Measurements from ENCODE around the gene OTOP2. TPM values are rescaled to one million over a fixed set of nuclear protein-coding genes. Genes with fewer than 3 reads are reported as not detected.

OTOP2 gene
- total and polyA plus RNA-seq, 9 of the 15 experiments (the other 6 are each of a cell fraction or from before 2014, with no cell fraction given): 0.04 to 0.36 (median 0.14) TPM; not detected in 1

- TF ChIP-seq TAF9B (IDR thresholded peaks at IDR 0.05; ENCODE audit: partially characterized antibody): no peak
- no peak for TF ChIP-seq ZBTB9 (CRISPR knock-in tag; IDR thresholded peaks at IDR 0.05)
- TF ChIP-seq ZFP1 (CRISPR knock-in tag; IDR thresholded peaks at IDR 0.05): 0 out of 2 replicates have a peak, but pooled peaks have one; percentile 24
- no peak for TF ChIP-seq POLR2AphosphoS2 (IDR thresholded peaks at IDR 0.05; ENCODE audit: low read length)
- peak; percentile 82 for TF ChIP-seq CC2D1A (IDR thresholded peaks at IDR 0.05)
- TF ChIP-seq CBX8 (IDR thresholded peaks at IDR 0.05; ENCODE audit: borderline replicate concordance, extremely low read depth, low read depth, low read length, poor library complexity, severe bottlenecking): no peak
- no peak for TF ChIP-seq MCM5 (IDR thresholded peaks at IDR 0.05; ENCODE audit: low read depth)
- no peak for TF ChIP-seq CUX1 (CRISPR knock-in tag; IDR thresholded peaks at IDR 0.05)
- no peak for TF ChIP-seq DMBX1 (CRISPR knock-in tag; IDR thresholded peaks at IDR 0.05; ENCODE audit: borderline replicate concordance)
- TF ChIP-seq RCOR1 (IDR thresholded peaks at IDR 0.05; ENCODE audit: borderline replicate concordance in 1 of 2, low read depth in 2 of 2, low read length in 2 of 2): peak in 1 of 2 experiments; percentile 23; a peak in 1 of 4 replicates
- no peak for TF ChIP-seq ZNF165 (CRISPR knock-in tag; IDR thresholded peaks at IDR 0.05; ENCODE audit: borderline replicate concordance)
- 0 out of 2 replicates have a peak, but pooled peaks have one; percentile 9 for TF ChIP-seq MEF2A (IDR thresholded peaks at IDR 0.05; ENCODE audit: control insufficient read depth, low read depth, low read length)
- 0 out of 2 replicates have a peak, but pooled peaks have one; percentile 51 for TF ChIP-seq ETS1 (conservative IDR thresholded peaks at IDR 0.05; ENCODE audit: control insufficient read depth, low read depth, low read length)
- no peak for TF ChIP-seq ZNF133 (CRISPR knock-in tag; IDR thresholded peaks at IDR 0.05)
- TF ChIP-seq NR3C1 (CRISPR knock-in tag; IDR thresholded peaks at IDR 0.05): no peak
- peak in 1 of 2 experiments; percentile 40; a peak in 1 of 4 replicates for TF ChIP-seq SRF (CRISPR knock-in tag; IDR thresholded peaks at IDR 0.05)
- TF ChIP-seq ZNF830 (CRISPR knock-in tag; IDR thresholded peaks at IDR 0.05): no peak
- TF ChIP-seq PYGO2 (tag; IDR thresholded peaks at IDR 0.05): no peak
Observed at GRCh38 chr17:74960570-74961342, 36.7 kb downstream of the OTOP2 start (continued).
